HG03139 (cell line): ENCODE data around the gene ACY1.

ENCODE experiments used
- ATAC-seq: cut with Tn5 transposase; IDR thresholded peaks from one replicate; pipeline ENCODE4 v1.9.1; 2021; ENCODE audit not compliant: unreplicated experiment

ACY1 gene

DNA sequence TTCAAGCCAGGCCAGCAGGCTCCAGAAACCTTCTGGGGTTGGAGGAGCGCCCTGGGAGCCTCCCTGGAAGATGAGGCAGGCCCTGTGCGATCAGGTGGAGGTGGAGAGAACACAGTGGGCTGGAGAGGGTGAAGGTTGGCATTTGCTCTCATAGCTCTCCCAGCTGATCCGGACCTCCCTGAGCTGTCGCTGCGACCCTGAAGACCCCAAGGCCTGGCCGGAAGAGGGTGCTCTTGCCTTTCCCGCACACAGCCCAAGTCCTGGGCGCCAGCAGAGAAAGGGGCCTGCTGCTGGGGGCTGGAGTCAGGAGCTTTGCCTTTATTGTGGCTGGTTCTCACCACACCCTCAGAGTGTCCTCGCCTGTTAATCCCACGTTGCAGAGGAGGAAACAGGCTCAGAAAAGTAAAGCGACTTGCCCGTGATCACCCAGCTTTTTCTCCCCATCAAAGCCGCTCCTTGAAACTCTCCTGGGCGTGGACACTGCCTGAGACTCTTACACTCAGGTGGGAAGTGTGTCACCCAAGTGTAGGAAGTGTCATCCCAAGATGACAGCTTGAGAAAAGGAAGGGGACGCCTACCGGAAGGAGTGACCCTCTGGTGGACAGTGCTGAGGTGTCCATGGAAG is 20.9 kb downstream of the ACY1 start:
- ATAC-seq = no peak

DNA sequence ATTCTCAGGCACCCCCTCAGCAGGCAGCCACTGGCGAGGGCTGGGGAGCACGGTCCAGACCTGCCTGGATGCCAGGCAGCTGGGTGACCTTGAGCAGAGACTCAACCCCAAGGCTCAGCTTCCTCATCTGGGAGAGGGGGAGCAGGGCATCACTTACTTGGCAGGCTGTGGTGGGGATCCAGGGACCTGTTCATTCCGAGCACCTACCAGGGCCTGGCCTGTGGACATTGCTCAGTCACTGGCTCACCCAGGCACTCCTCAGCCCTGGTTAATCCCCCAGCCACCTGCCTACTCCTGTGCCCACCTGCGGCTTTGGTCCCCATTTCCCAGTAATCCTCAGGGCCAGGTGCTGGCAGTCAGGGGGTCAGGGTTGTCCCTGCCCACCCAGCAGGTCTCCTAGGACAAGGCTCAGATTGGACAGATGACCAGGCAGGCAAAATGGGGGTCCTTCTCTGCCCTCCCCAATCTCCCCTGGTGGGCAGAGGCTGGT is 21.6 kb downstream of the ACY1 start:
- ATAC-seq = no peak

DNA sequence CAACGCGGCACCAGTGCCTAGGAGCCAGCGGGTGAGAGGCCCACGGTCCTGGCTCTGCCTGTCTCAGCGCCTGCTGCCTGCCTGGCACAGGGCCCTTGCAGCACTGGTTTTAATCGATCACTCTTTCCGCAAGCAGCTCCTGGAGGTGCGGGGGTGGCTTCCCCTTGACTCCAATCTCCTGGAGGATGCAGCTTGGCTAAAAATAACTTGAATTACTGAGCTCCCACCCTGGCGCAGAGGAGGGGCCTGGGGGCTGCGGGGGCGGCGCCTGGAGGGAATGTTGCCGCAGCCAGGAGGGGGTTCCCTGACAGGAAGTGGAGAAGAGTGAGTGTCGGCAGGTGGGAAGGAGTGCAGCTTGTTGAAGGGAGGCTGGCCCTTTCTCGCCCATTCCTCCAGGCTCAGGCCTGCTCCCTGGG is 22.2 kb downstream of the ACY1 start:
- no peak for ATAC-seq

DNA sequence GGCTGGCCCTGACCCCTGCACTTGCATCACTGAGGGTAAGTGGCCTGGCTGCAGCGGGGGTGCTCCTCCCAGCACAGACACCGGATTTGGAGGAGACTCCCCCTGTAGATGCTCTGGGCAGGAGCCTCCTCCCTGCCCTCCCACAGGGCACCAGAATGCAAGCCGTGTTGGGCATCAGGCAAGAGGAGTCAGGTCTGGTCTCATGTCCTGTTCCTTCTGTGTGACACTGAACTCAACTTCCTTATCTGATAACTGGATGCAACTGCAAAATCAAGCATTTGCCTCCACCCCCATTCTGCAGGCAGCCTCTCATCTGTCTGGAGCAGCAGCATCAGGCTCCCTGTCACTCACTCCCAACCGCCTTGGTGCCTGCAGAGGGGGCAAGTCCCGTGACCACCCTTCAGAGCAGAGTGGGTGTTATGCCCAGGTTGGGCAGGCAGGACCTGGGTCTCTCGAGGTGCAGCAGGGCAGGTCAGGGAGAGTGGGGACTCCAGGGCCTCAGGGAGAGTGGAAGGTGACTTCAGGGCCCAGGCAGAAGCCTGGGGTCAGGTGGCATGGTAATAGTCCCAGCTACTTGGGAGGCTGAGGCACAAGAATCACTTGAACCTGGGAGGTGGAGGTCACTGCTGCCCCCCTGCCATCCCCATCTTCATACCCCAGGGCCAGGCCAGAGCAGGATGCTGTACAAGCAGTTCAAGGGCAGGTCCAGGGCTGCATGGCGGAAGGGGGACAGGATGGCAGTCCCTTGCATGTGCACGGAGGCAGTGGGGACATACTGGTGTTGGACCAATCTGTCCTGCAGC is 22.9 kb downstream of the ACY1 start:
- ATAC-seq = no peak

DNA sequence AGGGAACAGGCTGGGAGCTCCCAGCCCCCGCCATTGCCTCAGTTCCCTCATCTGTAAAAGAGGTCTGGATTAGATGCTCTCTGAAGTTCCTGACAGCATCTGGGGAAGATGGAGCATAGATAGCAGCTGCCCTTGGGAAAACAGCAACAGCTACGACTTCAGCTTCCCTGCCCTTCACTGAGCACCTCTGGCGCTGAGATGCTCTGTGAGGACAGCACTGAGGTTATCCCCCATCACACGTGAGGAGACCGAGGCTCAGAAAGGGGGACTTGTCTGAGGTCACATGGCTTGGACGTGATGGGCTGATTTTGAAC is 23.4 kb downstream of the ACY1 start:
- ATAC-seq = no peak

DNA sequence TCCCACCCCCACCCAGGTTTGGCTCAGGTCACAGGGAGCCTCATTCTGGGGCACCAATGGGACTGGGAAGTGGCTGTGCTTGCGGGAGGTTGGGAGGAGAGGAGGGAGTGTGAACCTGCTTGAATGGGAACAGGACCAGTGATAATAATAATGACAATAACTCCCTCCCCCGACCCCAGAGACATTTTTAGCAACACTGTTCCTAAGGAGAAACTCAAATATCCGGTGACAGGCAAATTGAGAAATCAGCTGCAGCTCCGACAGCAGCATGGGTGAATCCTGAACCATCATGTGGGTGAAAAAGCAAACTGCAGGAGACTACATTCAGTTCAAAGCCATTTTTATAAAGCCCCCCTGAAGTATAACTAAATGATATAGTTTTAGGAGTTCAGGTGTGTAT is 24.0 kb downstream of the ACY1 start:
- ATAC-seq = no peak

DNA sequence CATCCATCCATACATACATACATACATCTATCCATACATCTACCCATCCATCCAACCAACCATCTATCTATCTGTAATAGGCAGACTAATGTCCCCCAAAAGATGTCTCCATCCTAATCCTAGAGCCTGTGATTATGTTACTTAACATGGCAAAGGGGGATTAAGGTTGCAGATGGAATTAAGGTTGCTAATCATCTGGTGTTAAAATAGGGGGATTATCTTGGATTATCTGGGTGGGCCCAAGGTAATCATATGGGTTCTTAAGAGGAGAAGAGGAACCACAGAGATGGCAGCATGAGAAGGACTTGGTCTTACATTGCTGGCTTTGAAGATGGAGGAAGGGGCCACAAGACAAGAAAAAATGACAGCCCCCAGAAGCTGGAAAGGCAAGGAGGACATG is 27.1 kb downstream of the ACY1 start:
- no peak for ATAC-seq

DNA sequence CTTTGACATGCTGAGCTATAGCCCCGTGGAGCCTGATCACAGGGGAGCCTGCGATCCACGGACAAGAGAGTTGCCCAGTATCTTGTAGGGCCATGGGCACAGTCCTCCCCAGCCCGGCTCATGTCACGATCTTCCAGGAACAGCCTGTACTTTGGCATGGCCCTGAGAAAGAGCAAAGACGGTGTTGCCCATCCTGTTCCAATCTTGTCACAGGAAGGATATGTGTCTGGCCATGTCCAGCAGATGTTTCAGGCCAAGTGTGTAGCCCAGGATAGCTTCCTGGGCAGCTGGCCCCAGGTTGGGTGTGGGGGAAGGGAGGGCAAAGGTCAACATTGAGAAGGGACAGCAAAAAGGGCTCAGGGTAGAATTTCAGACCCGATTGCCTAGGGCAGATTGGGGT is 29.4 kb downstream of the ACY1 start:
- ATAC-seq = no peak

DNA sequence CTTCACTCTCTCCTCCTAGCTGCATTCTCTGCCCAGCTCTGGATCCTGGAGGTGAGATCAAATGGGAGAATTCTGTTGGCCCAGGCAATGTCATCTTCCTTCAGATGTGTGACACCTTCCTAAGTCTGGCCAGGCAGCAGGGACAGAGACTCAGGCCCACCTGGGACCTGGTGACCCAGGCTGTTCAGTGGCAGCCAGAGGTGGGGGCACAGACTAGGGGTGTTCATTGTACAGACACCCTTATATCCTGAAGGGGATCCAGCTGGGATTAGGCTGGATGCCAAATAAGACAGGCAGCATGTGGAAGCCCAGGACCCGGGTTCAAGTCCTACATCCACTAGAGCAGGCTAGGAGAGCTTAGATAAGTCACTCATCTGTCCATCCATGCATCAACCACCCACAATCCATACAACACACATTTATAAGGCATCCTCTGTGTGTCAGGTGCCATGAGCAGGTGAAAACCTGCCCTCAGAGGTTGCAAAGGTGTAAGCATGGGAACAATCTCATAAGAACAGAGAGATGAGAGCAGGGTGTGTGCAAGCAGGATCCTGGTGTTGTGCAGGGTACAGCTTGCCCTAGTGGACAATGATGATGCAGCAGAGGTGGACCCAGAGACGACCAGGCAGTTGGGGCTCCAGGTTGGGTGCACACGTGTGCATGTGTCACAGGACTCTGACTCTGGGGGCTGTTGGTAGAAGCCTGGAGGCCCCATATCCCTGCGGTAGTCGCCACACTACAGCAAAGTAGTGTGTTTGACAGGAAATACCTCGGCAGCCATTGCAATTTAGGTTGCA is 30.7 kb downstream of the ACY1 start:
- no peak for ATAC-seq

DNA sequence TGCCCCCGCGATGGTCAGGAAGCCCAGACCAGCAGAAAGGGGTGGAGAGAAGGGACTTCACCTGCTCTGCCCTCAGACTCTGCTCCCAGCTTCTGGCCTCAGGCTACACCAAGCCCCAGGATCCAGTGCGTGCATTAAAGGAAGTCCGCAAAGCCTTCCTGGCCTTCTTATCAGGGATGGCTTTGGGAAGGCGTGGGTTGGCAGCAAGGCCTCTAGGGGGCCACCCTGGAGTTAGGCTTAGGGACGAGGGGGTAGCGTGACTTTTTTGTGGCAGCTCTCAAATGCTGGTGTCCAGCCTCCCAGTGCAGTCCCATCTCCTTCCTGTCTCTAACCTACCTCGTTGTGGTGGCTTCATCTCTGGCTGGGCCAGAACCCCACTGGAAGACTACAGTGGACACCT is 31.3 kb downstream of the ACY1 start:
- no peak for ATAC-seq

DNA sequence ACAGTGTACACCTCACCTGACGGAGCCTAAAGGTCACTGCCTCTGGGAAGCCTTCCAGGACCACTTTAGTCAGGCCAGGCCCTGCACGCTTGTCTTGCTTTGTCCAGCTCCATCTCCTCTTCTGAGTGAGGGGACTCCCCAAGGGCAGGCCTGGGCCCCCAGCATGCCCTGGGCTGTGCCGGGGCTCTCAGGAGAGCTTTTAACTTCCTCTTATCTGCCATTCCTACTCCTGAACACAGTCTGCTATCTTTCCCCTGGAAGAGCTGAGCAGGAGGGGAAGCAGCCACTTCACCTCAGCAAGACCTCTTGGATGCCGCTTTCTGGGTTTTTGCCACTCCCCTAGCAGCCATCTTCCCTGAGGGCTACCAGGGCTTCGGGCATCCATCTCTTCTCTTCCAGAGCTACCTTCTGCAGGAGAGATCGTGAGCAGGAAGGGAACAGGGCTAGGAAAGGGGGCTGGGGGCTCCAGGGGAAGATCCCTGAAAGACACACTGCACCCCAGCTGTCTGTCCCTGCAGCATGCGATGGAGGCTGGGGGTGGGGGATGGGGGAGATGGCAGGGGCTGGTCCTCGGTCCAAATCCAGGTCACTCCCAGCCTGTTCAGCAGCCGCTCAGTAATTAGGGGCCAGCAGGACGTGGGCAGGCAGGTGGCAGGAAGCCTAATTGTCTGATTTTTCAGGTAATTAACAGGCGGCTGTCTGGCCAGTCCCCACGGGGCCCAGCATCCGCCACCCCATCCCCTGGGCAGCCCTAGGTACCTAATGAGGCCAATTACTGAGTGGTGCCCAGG is 32.3 kb downstream of the ACY1 start:
- ATAC-seq = no peak

DNA sequence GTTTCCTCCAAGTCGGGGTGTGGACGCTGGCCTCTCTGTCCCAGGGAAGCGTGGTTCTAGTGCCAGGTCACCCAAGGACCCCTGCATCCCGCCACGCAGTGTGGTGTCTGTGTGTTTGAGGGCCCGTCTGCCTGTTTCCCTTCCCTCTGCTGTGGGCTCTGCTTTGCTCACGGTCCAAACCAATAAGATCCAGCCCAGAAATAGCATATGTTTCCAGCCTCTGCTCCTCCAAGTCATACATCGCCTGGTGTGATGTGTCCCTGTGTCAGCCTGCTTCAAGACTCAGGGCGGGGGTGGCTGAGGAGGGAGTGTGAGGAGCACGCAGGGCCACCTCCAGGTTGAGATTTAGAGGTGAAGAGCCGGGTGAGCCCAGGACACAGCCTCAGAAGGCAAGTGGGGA is 34.3 kb downstream of the ACY1 start:
- ATAC-seq = no peak

DNA sequence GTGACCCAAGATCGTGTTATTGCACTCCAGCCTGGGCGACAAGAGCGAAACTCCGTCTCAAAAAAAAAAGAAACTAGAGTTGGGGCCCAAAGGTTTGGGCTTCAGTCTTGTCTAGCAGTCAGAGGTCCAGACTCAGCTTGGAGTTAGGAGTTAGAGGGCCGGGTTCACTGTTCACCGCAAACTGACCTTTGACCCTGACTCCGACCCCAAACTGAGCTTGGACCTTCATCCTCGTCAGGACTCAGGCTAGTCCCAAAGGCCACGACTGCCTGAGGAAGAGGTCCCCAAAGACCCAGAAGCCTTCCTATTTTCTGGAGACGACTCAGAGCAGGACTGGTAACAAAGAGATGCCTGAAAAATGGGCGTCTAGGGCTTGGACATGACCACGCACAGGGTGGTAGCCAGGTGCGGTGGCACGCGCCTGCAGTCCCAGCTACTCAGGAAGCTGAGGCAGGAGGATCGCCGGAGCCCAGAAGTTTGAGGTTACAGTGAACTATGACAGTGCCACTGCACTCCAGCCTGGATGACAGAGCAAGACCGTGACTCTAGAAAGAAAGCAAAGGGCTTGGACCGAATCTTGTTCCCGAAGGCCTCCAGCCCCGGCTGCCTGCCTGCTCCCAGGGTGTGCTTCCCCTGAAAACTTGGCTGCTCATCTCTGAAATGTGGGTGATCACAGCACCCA is 35.1 kb downstream of the ACY1 start:
- ATAC-seq = no peak

DNA sequence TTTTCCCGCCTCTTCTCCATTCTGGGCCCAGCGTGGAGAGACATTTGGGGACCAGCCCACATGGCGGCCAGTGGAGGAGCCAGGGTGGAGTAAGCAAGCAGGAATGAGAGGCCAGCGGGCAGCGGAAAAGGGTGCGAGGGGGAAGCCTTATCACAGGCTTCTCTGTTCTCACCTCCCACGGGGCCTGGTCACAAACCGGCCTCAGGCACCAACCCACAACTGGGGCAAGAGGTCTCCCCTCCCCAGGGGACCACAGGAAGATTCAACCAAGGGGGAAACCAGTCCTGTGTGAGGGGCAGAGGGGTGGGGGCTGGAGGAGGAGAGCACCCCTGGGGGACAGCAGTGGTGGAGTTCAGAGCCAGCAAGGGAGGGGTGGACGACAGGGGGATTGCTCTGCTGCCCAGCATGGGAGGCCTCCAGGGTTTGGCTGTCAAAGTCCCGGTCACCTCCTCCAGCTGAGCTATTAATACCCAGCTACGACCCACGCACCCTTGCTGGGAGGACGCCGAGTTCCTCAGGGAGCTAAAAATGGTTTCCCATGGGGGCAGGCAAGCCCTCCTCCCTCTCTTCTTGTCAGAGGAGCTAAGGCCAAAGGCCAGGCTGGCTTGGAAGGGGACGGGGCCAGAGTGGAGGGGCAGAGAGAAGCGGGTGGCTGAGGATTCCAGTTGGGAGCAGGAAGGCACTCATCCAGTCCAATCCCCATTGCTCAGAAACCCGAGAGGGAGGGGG is 36.2 kb downstream of the ACY1 start:
- ATAC-seq = no peak

DNA sequence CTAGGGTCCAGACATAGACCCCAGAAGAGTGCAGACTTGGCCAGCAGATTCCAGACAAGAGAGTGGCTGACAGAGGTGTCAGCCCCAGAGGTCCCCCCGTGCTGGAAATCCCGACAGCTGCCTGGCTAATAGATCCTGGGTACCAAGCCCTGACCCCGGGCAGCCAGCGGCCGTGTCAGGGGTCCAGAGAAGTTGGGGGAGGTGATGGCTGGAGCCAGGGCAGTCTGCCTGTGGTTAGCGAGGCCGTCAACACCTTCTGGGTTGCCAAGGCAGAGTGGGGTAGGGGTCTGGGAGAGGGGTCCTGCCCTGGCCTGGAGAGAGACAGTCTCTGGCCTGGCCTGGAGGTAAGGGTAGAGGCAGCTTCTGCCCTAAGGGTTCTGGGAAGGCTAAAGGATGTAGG is 37.5 kb downstream of the ACY1 start:
- no peak for ATAC-seq

DNA sequence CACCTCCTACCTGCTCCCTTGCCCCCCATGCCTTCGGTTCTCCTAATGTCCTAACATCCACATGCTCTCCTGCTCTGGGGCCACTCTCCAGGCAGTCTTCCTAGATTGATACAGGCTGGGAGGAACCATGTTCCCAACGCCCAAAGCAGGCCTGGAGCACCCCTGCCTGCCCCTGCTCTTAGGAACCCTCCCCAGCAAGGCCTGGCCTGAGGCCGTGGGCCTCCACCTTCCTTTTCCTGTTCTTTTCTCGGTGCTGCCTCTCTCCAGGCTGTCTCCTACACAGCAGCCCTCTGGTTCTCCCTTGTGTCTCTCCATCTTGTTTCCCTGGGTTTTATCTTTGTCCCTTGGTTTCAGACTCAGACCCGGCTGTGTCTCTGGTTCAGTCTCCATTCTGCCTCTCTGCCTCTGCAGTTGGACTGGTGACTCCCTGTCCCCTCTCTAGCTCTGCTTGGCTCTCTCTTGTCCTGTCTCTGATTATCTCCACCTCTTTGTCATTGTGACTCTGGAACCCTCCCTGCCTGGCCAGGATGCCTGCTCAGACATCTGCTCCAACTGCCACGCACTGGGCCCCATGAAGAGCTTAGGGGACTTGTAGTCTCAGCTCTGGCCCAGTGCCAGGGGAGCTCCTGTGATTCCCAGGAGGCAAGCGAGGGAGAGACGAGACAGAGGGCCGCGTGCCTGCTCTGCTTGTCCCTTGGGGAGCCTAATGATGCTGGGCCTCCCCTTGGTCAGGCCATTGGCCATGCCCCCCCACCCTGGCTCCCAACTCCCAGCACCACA is 38.3 kb downstream of the ACY1 start:
- no peak for ATAC-seq

DNA sequence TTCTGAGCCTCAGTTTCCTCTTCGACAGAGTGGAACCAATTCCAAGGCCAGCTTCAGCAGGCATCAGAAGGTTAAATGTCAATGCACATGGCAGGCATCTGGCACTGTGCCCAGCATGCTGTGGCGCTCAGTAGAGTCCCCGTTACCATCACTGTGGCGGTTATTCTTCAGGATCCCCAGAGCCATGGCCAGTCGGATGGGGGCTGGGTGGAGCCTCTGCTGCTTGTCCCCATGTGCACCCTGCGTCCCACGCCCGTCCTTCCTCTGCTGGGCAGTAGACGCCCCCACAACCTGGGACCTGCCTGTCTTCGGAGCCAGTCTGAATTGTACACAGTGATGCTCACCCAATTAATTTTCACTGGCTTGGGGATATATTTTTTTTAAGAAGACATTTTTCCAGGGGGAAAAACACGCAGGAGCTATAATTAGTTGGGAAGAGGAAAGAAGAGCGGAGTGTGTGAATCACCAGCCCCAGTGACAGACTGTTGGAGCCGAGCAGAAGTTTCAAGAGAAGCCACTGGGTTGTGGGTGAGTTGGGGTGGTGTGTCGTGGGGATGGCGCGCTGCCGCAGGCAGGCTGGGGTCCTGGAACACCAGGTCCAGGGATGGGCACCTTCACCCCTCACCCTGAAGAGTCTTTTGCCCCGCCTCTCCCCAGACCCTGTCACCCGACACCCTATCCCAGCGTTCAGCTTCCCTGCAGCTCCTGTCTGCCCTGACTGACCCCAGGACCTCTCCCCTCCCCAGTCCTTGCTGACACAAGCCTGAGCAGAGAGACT is 39.2 kb downstream of the ACY1 start:
- no peak for ATAC-seq

DNA sequence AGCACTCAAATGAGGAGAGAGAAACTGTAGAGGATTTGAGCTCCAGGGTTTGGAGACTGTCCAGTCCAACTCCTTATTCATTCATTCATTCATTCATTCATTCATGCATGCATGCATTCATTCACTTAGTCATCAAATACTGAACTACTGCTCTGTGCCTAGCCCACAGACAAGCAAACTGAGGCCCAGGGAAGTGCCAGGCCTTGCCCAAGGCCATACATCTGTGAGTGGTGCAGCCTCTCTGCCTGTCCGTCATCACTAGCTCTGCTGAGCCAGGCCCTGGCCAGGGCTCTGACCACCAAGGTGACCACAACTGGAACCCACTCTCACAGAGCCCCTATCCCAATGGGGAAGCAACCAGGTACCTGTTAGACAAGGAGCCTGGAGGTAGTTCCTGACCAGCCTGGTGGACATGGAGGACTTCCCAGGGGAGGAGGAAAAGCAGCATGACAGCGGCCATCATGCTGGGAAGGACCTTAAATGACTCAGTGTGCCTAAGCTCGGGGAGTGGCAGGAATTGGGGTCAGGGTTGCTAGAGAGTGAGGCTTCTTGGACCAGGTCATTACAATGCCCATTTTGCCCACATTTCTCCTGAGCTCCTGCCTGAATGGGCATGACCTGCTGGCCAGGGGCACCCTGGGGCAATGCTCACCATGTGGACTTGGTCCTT is 39.9 kb downstream of the ACY1 start:
- ATAC-seq = no peak
